Smooth muscle cell of the umbilical artery (primary cell): Measurements from ENCODE around the gene KRTAP13-1. TPM values are rescaled to one million over a fixed set of nuclear protein-coding genes. Genes with fewer than 3 reads are reported as not detected.

Experiments used
- total RNA-seq: library from RNA; depleted of rRNA; stranded (reverse); fragments of >200 nt; gene quantifications from 2 replicates; pipeline ENCODE4 v1.2.3, GENCODE V29; 2014

KRTAP13-1 gene, protein sequence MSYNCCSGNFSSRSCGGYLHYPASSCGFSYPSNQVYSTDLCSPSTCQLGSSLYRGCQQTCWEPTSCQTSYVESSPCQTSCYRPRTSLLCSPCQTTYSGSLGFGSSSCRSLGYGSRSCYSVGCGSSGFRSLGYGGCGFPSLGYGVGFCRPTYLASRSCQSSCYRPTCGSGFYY
- not detected in 2 replicates for total RNA-seq

GRCh38 chr21:30395731-30396130 lies at the start of gene KRTAP13-1:
Gene KRTAP13-1, plus strand, starts transcription at chr21:30396031. Its CDS starts 56 bp downstream, at chr21:30396087.

GRCh38 chr21:30348506-30348905 lies 47.3 kb upstream of the KRTAP13-1 start, which contains the start of gene KRTAP23-1:
Gene KRTAP23-1, minus strand, starts transcription at chr21:30348606. Its CDS starts 0 bp downstream, at chr21:30348606.

GRCh38 chr21:30372139-30372770 lies 23.6 kb upstream of the KRTAP13-1 start, which contains the start of gene KRTAP13-2:
Gene KRTAP13-2, minus strand, starts transcription at chr21:30372271. Its CDS starts 58 bp downstream, at chr21:30372213.

GRCh38 chr21:30425826-30426225 lies 30.0 kb downstream of the KRTAP13-1 start, which contains the start of gene KRTAP13-3:
Gene KRTAP13-3, minus strand, starts transcription at chr21:30425926. Its CDS starts 14 bp downstream, at chr21:30425912.

DNA sequence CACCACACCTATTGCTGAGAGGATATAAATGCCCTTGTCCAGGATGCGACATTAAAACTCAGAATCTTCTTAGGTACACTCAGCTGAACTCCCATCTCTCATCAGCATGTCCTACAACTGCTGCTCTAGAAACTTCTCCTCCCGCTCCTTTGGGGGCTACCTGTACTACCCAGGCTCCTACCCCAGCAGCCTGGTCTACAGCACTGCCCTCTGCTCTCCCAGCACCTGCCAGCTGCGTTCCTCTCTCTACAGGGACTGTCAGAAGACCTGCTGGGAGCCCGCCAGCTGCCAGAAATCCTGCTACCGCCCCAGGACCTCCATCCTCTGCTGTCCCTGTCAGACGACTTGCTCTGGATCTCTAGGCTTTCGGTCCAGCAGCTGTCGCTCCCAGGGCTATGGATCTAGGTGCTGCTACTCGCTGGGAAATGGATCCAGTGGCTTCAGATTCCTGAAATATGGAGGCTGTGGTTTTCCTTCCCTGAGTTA lies 34.4 kb downstream of the KRTAP13-1 start, which contains the start of gene KRTAP13-4:
Gene KRTAP13-4, plus strand, starts transcription at position 51 of the 486 bp plus-strand sequence. Its CDS starts 56 bp downstream, at position 107.

DNA sequence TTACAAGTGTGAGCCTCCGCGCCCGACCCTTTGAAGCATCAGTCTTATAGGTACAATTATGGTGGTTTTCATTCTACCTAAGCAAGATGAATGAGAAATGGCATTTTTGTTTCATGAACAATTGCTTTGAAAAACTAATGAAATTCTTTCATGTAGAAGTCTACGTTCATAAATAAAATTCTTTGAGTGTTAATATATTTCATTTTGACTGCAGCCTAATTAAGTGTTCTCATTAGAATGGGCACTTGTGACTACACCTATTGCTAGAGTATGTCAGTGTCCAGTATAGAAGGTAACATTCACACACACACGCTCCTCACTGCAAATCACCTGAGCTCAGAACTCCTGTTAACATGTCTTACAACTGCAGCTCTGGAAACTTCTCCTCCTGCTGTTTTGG lies 44.1 kb downstream of the KRTAP13-1 start, which contains the start of gene KRTAP15-1:
Gene KRTAP15-1, plus strand, starts transcription at position 301 of the 400 bp plus-strand sequence. Its CDS starts 53 bp downstream, at position 354.

Other genes with a start within 250 kb of the KRTAP13-1 start
- gene CLDN17, start 229.2 kb upstream of the KRTAP13-1 start, total RNA-seq, result not detected in 2 replicates
- not detected in 2 replicates for gene CLDN8, start 179.9 kb upstream of the KRTAP13-1 start, total RNA-seq
- gene KRTAP24-1, start 113.1 kb upstream of the KRTAP13-1 start, total RNA-seq, result not detected in 2 replicates
- not detected in 2 replicates for gene KRTAP25-1, start 106.5 kb upstream of the KRTAP13-1 start, total RNA-seq
- gene KRTAP26-1, start 75.7 kb upstream of the KRTAP13-1 start, total RNA-seq, result not detected in 2 replicates
- gene KRTAP27-1, start 58.3 kb upstream of the KRTAP13-1 start, total RNA-seq, result not detected in 2 replicates
- gene KRTAP23-1, start 47.4 kb upstream of the KRTAP13-1 start, total RNA-seq, result not detected in 2 replicates
- gene KRTAP13-2, start 23.8 kb upstream of the KRTAP13-1 start, total RNA-seq, result not detected in 2 replicates
- not detected in 2 replicates for gene KRTAP13-3, start 29.9 kb downstream of the KRTAP13-1 start, total RNA-seq
- not detected in 2 replicates for gene KRTAP13-4, start 34.2 kb downstream of the KRTAP13-1 start, total RNA-seq
- gene KRTAP15-1, start 44.2 kb downstream of the KRTAP13-1 start, total RNA-seq, result not detected in 2 replicates
- gene KRTAP19-1, start 84.3 kb downstream of the KRTAP13-1 start, total RNA-seq, result not detected in 2 replicates
- gene KRTAP19-2, start 91.4 kb downstream of the KRTAP13-1 start, total RNA-seq, result not detected in 2 replicates
- not detected in 2 replicates for gene KRTAP19-3, start 96.0 kb downstream of the KRTAP13-1 start, total RNA-seq
- gene KRTAP19-4, start 101.1 kb downstream of the KRTAP13-1 start, total RNA-seq, result not detected in 2 replicates
- gene KRTAP19-5, start 106.1 kb downstream of the KRTAP13-1 start, total RNA-seq, result not detected in 2 replicates
- gene KRTAP19-6, start 145.8 kb downstream of the KRTAP13-1 start, total RNA-seq, result not detected in 2 replicates
- gene KRTAP19-7, start 165.3 kb downstream of the KRTAP13-1 start, total RNA-seq, result not detected in 2 replicates
- not detected in 2 replicates for gene KRTAP22-2, start 194.4 kb downstream of the KRTAP13-1 start, total RNA-seq
- gene KRTAP6-3, start 196.4 kb downstream of the KRTAP13-1 start, total RNA-seq, result not detected in 2 replicates
- gene KRTAP6-2, start 202.9 kb downstream of the KRTAP13-1 start, total RNA-seq, result not detected in 2 replicates
- gene KRTAP22-1, start 205.1 kb downstream of the KRTAP13-1 start, total RNA-seq, result not detected in 2 replicates
- gene KRTAP6-1, start 217.9 kb downstream of the KRTAP13-1 start, total RNA-seq, result not detected in 2 replicates
- not detected in 2 replicates for gene KRTAP20-1, start 220.4 kb downstream of the KRTAP13-1 start, total RNA-seq
- not detected in 2 replicates for gene KRTAP20-4, start 224.6 kb downstream of the KRTAP13-1 start, total RNA-seq
- gene KRTAP20-2, start 239.2 kb downstream of the KRTAP13-1 start, total RNA-seq, result not detected in 2 replicates
- gene KRTAP20-3, start 246.8 kb downstream of the KRTAP13-1 start, total RNA-seq, result not detected in 2 replicates